ENCODE measurements around the gene SLC2A9.

The SLC2A9 gene

GRCh38 chr4:9952415-9952950 lies 68.8 kb downstream of the SLC2A9 start:
- DNase-seq = peak; percentile 2

DNA sequence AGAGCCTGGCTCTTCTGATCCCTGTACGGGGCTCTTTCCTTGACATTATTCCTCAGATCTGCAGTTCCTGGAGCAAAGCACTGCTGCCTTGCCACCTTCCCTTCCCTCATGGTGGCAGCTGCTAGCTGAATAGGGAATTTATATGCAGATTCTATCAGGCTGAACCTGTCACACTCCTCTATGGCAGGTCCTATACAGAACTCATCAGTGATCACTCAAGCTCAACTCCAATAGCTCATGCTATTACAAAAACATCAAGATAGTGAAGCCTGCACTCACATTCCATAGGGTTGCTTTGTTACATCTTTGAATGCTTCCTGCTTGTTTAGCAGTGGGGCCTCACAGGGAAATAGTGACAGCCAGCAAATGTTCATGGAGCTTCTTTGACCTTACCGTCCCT lies 71.7 kb downstream of the SLC2A9 start:
- DNase-seq = no peak

GRCh38 chr4:9947168-9948062 lies 73.9 kb downstream of the SLC2A9 start:
- no peak for DNase-seq

DNA sequence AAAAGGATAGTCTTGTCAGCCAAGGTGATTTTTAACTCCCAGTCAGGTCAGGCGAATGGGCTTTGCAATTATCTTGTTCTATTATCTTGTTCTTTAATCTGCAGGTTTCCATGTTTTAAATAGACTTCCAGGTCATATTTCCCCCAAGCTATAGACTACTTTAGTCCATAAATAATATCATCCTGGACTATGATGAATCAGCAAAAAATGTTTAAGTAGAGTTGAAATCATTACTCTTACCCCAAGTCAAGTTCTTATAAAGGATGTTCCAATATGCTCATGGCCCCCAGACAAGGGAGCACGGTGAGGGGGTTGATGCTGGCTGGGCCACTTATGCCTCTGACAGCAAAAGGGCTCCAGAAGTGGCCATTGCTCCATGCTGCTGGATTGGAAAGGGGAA lies 75.1 kb downstream of the SLC2A9 start:
- no peak for DNase-seq

DNA sequence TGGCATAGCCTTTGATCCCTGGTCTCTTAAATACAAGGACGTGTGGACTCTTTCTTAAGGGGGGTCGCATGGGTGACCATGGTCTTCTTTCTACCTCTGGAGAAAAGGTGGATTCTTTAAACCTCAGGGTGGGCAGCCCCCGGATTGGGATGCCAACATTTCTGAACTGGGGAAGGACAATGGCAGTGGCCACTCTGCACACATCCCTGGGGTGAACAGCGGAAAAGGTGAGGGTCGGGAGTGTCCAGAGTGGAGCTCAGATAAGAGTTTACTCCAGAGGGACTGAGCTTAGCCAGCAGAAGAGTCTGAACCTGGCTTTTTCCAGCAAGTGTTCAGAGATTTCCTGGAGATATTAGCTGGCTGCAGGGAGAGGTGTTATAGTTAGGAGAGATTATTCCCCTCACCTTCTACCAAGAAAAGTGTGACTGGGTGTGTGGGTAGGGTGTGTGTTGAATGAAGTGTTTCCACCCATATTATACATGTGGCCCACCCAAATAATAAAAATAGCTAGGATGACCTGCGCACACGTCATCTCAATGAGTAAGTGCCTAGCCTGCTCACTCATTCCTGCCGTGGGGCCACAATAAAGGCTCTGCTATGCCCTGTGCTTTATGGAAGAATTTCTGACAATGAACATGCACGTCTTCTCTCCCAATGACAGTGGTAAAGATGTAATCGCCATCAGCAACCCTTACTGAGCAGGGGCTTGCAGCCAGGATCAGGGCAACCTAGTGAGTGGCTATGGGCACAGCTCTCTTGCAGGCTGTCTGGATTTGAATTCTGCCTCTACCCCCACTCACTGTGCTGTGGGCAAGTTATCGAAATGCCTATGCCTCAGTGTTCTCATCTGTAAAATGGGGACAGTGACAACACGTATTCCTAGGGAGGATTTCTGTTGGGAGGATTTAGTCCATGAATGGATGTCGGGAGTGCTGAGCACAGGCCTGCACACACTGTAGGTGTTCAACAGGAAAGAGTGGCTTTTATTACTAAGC lies 76.6 kb downstream of the SLC2A9 start:
- DNase-seq = no peak

DNA sequence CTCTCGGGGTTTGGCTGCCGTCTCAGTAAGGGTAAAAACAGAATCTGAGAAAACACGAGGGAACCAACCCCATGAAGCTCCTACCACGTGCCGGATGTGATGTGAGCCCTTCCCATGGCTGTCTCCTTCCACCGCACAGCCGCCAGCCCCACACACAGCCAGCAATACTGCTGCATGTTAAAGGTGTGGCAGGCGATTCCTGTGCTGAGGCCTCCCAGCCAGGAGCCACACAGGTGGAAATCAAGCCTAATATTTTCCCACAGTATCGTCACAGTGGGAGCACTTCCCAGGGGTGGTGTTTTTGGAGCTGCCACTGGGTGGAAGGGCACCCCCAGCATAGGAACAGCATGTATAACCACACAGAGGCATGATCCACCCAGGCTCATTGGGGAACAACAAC lies 77.5 kb downstream of the SLC2A9 start:
- no peak for DNase-seq

DNA sequence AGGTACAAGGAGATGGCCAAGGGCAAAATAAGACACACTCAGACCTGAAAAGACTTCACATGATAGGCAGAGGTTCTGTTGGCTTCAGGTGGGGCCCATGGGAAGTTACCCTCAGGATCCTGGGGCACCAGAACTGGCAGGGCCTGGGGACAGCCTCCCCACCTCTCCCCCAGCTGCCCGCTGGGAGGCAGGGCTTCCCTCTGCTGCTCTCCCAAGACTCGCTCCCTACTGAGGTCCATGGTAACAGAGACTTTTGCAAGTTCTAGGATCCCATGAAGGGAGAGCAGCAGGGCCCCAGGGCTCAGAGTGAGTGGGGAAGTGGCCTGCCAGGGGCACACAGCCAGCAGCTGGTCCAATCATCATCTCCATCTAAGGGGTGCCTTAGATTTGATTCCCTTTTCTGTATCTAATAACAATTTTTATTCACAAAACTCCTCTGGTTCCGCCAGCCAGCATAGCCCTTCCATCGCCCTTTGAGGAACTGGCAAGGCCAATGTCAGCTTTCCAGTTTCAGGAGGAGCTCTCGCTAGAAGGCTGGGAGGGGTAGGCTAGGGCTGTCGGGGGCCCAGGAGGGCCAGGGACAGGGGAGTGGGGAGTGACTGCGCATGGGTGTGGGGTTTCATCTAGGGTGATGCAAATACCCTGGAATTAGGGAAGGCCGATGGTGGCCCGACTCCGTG lies 78.2 kb downstream of the SLC2A9 start:
- DNase-seq = no peak

- no peak for DNase-seq
Observed at GRCh38 chr4:9942139-9942538, 79.2 kb downstream of the SLC2A9 start.

DNA sequence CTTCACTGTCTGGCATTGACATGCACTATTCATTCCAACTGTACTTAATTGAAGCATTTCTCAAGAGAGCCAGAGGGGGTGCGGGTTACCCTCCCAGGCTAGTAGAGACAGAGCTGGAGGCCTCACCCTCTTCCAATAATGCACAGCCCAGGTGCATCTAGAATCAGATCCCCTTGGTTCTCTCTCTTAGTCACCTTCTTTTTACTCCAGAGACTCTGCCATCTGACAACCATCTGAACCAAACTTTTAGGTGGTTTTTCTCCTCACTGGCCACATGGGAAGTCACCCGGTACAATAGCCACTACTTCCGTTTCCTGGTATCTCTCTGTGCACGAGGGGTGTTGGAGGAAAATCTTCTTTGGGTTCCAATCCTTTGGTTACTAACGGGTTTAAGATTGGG lies 81.3 kb downstream of the SLC2A9 start:
- DNase-seq = no peak

- no peak for DNase-seq
Observed at GRCh38 chr4:9938933-9939332, 82.4 kb downstream of the SLC2A9 start.

DNA sequence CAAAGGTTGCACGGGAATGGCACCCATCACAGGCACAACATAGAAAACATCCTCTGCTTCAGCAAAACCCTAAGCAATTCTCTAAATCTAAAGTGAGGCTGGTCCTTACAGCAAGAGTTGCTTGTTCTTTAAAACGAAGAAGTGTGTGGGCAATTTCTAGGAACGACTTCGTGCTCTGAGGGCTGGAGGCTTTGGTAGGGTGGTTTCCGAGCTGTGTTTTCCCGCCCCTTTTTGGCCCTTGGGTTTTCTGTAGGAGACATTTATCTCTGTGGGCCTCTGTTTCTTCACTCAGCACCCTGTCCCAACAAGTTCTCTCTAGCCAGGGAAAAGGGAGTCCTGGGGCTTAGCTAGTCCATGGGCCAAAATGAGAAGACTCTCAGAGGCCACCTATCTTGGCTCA lies 84.2 kb downstream of the SLC2A9 start:
- no peak for DNase-seq

DNA sequence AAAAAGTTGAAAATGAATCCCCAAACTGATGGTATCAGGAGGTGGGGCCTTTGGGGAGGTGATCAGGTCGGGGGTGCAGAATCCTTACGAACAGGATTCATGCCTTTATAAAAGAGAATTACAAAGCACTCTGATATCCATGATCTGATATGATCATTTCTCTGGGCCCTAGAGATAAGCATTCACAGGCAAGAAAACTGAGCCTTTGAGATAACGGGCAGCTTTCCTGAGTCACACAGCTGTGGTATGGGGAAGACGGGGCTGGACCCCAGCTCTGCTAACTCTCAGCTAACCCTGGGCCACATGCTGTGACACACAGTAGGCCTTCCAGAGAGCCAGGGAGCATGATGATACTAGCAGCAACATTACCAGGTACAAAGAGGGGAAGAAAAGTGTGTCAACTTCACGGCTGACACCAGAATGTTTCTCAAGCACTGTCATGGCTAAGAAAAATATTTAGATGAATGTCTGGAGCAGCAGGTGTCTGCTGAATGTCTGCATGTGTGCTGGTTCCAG lies 85.1 kb downstream of the SLC2A9 start:
- DNase-seq = no peak

GRCh38 chr4:9933956-9934355 lies 87.3 kb downstream of the SLC2A9 start:
- DNase-seq = no peak

- no peak for DNase-seq
Observed at GRCh38 chr4:9933184-9933583, 88.1 kb downstream of the SLC2A9 start.

- DNase-seq = no peak
Observed at GRCh38 chr4:9932771-9933170, 88.5 kb downstream of the SLC2A9 start.

DNA sequence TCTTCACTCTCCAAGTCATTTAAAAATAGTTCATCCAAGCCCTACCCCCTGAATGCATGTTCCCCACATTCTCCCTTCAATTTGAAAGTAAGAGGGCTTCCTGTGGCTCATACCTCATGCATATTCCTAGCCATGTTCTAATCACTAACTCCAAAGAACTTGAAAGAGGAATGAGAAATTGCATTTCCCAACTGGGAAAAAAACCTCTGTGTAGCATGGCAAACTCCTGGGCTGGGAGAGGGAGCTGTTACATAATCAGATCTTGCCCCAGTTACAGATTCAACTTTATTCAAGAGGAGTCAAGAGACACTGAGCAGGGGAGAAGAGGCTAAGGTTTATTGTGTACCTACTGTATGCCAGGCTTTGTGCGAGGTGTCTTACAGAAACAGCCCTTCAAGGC lies 90.2 kb downstream of the SLC2A9 start:
- DNase-seq = no peak

DNA sequence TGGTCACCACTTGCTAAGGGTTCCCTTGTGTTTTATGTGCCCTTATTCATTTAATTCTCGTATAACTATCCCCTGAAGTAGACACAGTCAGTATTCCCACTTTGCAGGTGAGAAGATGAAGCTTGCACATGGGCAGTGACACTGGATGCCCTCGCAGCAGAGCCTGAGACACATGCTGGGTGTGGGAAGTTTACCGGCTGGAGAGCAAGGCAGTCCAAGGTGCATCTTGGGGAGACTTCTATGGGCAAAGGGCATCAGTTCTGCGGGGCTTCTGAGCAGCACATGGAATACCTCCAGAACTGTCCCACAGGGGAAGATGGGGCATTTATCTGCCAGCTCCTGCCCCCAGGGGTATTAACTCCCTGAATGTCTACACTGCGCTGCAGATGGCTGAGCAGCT lies 92.2 kb downstream of the SLC2A9 start:
- DNase-seq = no peak

DNA sequence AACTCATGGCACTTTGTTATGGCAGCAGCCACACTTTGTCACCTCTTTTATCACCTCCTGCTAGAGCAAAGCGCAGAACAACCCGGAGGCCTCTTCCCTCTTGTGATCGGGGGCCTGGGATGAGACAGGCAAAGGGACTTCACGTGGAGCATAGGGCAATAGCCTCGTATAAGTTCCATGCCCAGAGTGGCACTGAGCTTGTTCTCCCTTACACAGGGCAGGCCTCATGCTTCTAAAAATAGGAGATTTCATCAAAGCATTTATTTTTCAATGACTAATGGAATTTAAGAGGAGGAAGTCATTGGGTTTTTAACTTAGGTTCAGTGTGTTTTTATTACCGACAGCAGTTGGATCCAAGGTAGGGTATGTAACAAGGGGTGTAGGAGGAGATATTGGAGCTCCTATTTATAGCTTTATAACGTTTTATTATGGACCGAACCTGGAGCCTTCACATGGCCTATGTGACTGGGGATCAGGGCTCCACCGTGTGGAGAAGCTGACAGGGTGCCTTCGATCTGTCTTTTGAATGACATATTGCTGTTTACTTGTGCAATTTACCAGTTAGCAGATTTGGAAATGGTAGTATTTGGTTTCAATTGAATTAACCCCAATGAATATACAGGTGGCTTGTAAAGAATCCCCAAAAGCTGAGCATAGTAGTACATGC lies 93.8 kb downstream of the SLC2A9 start:
- DNase-seq = no peak

- DNase-seq = no peak
Observed at GRCh38 chr4:9926586-9926985, 94.7 kb downstream of the SLC2A9 start.

GRCh38 chr4:9925750-9926439 lies 95.4 kb downstream of the SLC2A9 start:
- DNase-seq = peak; percentile 51

DNA sequence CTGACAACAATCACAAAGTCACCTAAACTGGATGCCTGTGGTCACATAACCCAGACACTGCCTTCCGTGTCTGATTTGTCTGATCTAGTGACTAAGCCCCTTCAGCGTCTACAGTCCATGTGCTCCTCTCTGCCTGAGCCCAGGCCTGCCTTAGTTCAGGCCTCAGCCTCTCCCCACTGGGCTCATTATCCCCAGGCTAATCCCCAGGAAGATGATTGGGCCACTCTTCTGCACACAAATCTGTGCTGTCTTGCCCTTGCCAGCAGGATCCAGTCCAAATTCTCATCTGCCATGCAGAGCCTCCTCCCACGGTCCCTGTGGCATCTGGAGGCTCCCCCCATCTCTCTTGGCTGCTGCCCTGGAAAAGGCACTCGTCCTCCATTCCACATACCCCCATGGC lies 96.5 kb downstream of the SLC2A9 start:
- DNase-seq = peak; percentile 72
